Hepatocyte (in vitro differentiated cells): ENCODE data around the gene DNAH17. TPM values are rescaled to one million over a fixed set of nuclear protein-coding genes. Genes with fewer than 3 reads are reported as not detected.

Experiments used
- DNase-seq: peaks from one replicate; pipeline ENCODE4 v3.0.0-alpha.2; 2016; ENCODE audit warnings: low spot score
- H2AFZ ChIP-seq: fragments of 200-600 bp; sonication (generic); 2 replicates; pipeline ENCODE4 v1.6.0; 2016; ENCODE audit warnings: antibody characterized with exemption, mild to moderate bottlenecking
- H3K27ac ChIP-seq: fragments of 200-600 bp; sonication (generic); 2 replicates; pipeline ENCODE4 v1.5.1; 2016; ENCODE audit warnings: mild to moderate bottlenecking
- H3K27me3 ChIP-seq: fragments of 200-600 bp; sonication (generic); 2 replicates; pipeline ENCODE4 v1.6.1; 2016
- H3K36me3 ChIP-seq: fragments of 200-600 bp; sonication (generic); replicated peaks from 2 replicates; pipeline ENCODE4 v1.5.1; 2016; ENCODE audit warnings: low read depth; ENCODE audit not compliant: insufficient read depth
- H3K4me1 ChIP-seq: fragments of 200-600 bp; sonication (generic); 2 replicates; pipeline ENCODE4 v1.5.1; 2016; ENCODE audit warnings: mild to moderate bottlenecking, moderate library complexity; ENCODE audit not compliant: insufficient read depth
- H3K4me2 ChIP-seq: fragments of 200-600 bp; sonication (generic); 2 replicates; pipeline ENCODE4 v1.6.0; 2016
- H3K4me3 ChIP-seq: fragments of 200-600 bp; sonication (generic); 2 replicates; pipeline ENCODE4 v1.5.1; 2016; ENCODE audit warnings: mild to moderate bottlenecking
- H3K79me2 ChIP-seq: fragments of 200-600 bp; sonication (generic); 2 replicates; pipeline ENCODE4 v1.6.0; 2017; ENCODE audit warnings: mild to moderate bottlenecking
- H3K9me2 ChIP-seq: fragments of 200-600 bp; sonication (generic); replicated peaks from 2 replicates; pipeline ENCODE4 v1.6.0; 2017; ENCODE audit warnings: mild to moderate bottlenecking; ENCODE audit not compliant: insufficient read depth
- H3K9me3 ChIP-seq: fragments of 200-600 bp; sonication (generic); 2 replicates; pipeline ENCODE4 v1.5.1; 2016; ENCODE audit warnings: low read depth, mild to moderate bottlenecking
- H4K20me1 ChIP-seq: fragments of 200-600 bp; sonication (generic); 2 replicates; pipeline ENCODE4 v1.6.0; 2016; ENCODE audit warnings: mild to moderate bottlenecking; ENCODE audit not compliant: insufficient read depth, poor library complexity, severe bottlenecking
- CTCF ChIP-seq: fragments of 200-600 bp; sonication (generic); IDR thresholded peaks from 2 replicates; pipeline ENCODE4 v1.5.1; 2016; ENCODE audit warnings: antibody characterized with exemption, mild to moderate bottlenecking; ENCODE audit not compliant: poor library complexity
- EZH2 ChIP-seq: fragments of 200-600 bp; sonication (generic); IDR thresholded peaks from 2 replicates; pipeline ENCODE4 v1.6.1; 2016; ENCODE audit warnings: antibody characterized with exemption, mild to moderate bottlenecking, borderline replicate concordance
- EZH2phosphoT487 ChIP-seq: fragments of 200-600 bp; sonication (generic); IDR thresholded peaks from one replicate; pipeline ENCODE4 v1.6.1; 2018; ENCODE audit warnings: antibody characterized with exemption, mild to moderate bottlenecking, low read depth, moderate library complexity; ENCODE audit not compliant: unreplicated experiment, severe bottlenecking
- WGBS: methylation state at CpG from one replicate; pipeline ENCODE4 v1.1.6; 2016; ENCODE audit warnings: low lambda C conversion rate; ENCODE audit errors: missing lambda C conversion rate; 5-methylcytosine and 5-hydroxymethylcytosine counted together
- polyA plus RNA-seq: library from polyadenylated mRNA; unstranded; fragments of >200 nt; fragmentation: Nextera tagmentation; extraction: Ambion mirVana; gene quantifications from 2 replicates; pipeline ENCODE4 v1.2.1, GENCODE V29; 2016
- total RNA-seq: library from RNA; depleted of rRNA; stranded (reverse); fragments of >200 nt; gene quantifications from 2 replicates; pipeline ENCODE4 v1.2.3, GENCODE V29; 2014

Gene DNAH17
- total and polyA plus RNA-seq, 2 experiments from 2014 or later: 0.20 to 1.5 TPM

DNA sequence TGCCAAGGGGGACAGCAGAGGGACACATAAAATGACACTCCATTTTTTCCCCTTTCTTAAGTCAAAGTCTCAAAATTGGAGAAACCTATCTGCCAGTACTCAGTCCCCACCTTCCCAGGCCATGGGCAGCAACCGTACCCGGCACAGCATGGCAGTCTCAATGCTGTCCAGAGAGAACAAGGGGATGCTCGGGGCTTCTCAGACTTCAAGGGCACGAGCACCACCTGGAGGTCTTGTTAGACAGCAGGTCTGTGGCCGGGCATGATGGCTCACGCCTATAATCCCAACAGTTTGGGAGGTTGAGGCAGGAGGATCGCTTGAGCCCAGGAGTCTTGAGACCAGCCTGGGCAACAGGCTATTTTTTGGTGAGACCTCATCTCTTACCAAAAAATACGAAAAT, 3.2 kb downstream of the DNAH17 start:
- H3K27ac ChIP-seq: no peak overlapping the region
- H4K20me1 ChIP-seq: no peaks in the 10 kb centered on the region
- no peaks in the 10 kb centered on the region for H3K27me3 ChIP-seq
- H2AFZ ChIP-seq: no peak overlapping the region
- H3K79me2 ChIP-seq: no peaks in the 10 kb centered on the region
- no peak overlapping the region for H3K4me3 ChIP-seq
- TF ChIP-seq EZH2: no peak
- TF ChIP-seq CTCF: no peak
- no peak for TF ChIP-seq EZH2phosphoT487
- DNase-seq: no peak
- 92% methylated on average over 8 of the region's 8 CpGs for WGBS
- no peaks in the 10 kb centered on the region for H3K9me2 ChIP-seq
- no peaks in the 10 kb centered on the region for H3K36me3 ChIP-seq
- no peaks in the 10 kb centered on the region for H3K9me3 ChIP-seq
- H3K4me2 ChIP-seq: no peak overlapping the region
- no peaks in the 10 kb centered on the region for H3K4me1 ChIP-seq

DNA sequence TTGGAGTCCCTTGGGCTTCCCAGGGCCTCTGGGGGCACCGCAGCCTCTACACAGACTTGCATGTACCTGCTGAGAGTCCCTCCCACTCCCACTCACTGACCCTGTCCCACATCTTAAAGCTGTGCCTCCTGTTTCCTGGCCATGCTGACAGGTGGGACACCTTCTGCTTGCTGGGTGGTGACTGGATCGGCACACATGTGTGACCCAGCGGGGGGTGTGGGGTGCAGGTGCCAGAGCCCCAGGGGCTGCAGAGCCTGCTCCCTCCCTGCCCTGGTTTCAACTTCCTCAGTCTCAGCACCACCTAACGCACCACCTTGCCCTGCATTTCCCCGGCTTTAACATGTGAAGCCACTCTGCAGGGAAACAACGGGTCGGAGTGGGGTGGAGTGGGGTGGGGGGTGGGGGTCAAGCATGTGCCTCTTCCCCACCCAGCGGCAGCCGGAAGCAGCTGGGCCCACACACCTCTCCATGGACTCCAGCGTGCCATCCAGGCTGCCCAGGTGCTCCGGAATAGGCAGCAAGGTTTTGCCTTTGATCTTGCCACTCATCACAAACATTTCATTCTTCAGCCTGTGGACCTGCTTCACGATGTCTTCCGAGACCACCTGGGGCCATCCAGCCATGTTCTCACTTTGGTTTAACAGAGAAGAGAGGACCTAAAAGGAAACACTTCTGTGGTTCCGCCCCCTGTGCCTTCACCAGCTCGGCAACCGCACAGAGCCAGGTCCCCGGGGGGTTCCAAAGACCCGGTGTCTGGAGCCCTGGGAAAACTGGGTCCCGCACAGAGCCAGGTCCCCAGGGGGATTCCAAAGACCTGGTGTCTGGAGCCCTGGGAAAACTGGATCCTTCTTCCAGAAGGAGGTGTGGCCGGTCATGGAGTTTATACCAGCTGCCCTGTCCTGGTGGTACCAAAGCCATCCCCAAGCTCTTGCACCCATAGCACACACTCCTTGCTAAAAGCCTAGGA, 4.7 kb downstream of the DNAH17 start:
- no peak overlapping the region for H2AFZ ChIP-seq
- TF ChIP-seq EZH2 (no peak), CTCF (no peak), EZH2phosphoT487 (no peak)
- no peaks in the 10 kb centered on the region for H3K79me2 ChIP-seq
- H3K36me3 ChIP-seq: no peaks in the 10 kb centered on the region
- no peaks in the 10 kb centered on the region for H3K9me2 ChIP-seq
- no peak overlapping the region for H3K4me2 ChIP-seq
- H3K4me3 ChIP-seq: no peak overlapping the region
- WGBS: 68% methylated on average over 19 of the region's 20 CpGs
- DNase-seq: no peak
- H3K4me1 ChIP-seq: no peaks in the 10 kb centered on the region
- no peak overlapping the region for H3K27ac ChIP-seq
- no peaks in the 10 kb centered on the region for H3K27me3 ChIP-seq
- H4K20me1 ChIP-seq: no peaks in the 10 kb centered on the region
- H3K9me3 ChIP-seq: no peaks in the 10 kb centered on the region

DNA sequence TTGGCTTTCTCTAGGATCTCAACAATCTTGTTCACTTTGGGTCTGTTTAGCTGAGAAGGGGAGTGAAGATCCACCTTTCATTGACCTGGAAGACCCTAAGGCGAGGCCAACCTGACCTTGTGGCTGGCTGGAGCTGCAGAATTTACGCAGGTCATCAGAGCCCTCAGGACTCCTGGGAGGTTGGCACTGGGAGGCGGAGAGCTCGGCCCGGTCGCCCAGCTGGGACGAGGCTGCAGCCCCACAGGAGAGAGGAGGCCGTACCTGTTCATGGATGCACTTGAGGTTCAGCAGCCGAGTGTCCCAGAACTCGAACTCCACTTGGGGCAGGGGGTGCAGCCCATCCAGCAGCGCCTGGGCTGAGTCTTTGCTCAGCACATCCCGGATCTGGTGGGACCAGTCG, 5.9 kb downstream of the DNAH17 start:
- no peaks in the 10 kb centered on the region for H3K9me3 ChIP-seq
- TF ChIP-seq EZH2 (no peak), EZH2phosphoT487 (no peak), CTCF (no peak)
- H3K4me1 ChIP-seq: no peaks in the 10 kb centered on the region
- no peak overlapping the region for H2AFZ ChIP-seq
- H3K27ac ChIP-seq: no peak overlapping the region
- H3K27me3 ChIP-seq: no peaks in the 10 kb centered on the region
- H3K79me2 ChIP-seq: no peaks in the 10 kb centered on the region
- H3K9me2 ChIP-seq: no peaks in the 10 kb centered on the region
- DNase-seq: no peak
- H3K36me3 ChIP-seq: no peaks in the 10 kb centered on the region
- no peak overlapping the region for H3K4me3 ChIP-seq
- no peak overlapping the region for H3K4me2 ChIP-seq
- H4K20me1 ChIP-seq: no peaks in the 10 kb centered on the region
- WGBS: 94% methylated on average over 13 of the region's 13 CpGs
